OCI-LY1 (cell line): ENCODE data around the gene CREM.

Experiments
- H2AFZ ChIP-seq: fragments of 200-600 bp; sonication (generic), shearing (Covaris generic); 2 replicates; pipeline ENCODE4 v1.6.0; 2014; ENCODE audit warnings: antibody characterized with exemption, mild to moderate bottlenecking, low read length
- H3F3A ChIP-seq: fragments of 200-600 bp; sonication (generic), shearing (Covaris generic); 2 replicates; pipeline ENCODE4 v1.6.0; 2014; ENCODE audit warnings: mild to moderate bottlenecking, antibody characterized with exemption, low read length, moderate library complexity; ENCODE audit not compliant: insufficient read depth
- H3K27ac ChIP-seq: fragments of 200-600 bp; sonication (generic); 2 replicates; pipeline ENCODE4 v1.5.1; 2014; ENCODE audit warnings: low read length, mixed run types, mild to moderate bottlenecking, low read depth; ENCODE audit not compliant: poor library complexity, severe bottlenecking
- H3K27me3 ChIP-seq: fragments of 200-600 bp; sonication (generic); 2 replicates; pipeline ENCODE4 v1.6.0; 2014; ENCODE audit warnings: antibody characterized with exemption, mild to moderate bottlenecking, low read length, moderate library complexity; ENCODE audit not compliant: insufficient read depth
- H3K36me3 ChIP-seq: fragments of 200-600 bp; sonication (generic); 2 replicates; pipeline ENCODE4 v1.6.1; 2014; ENCODE audit warnings: mild to moderate bottlenecking, antibody characterized with exemption, low read length, moderate library complexity, mixed read lengths; ENCODE audit not compliant: insufficient read depth
- H3K4me1 ChIP-seq: fragments of 200-600 bp; sonication (generic); 2 replicates; pipeline ENCODE4 v1.5.1; 2014; ENCODE audit warnings: mild to moderate bottlenecking, low read length, moderate library complexity; ENCODE audit not compliant: insufficient read depth, severe bottlenecking
- H3K4me2 ChIP-seq: fragments of 200-600 bp; sonication (generic), shearing (Covaris generic); 2 replicates; pipeline ENCODE4 v1.6.1; 2014; ENCODE audit warnings: low read length
- H3K4me3 ChIP-seq: fragments of 200-600 bp; sonication (generic); 2 replicates; pipeline ENCODE4 v1.5.1; 2014; ENCODE audit warnings: low read length, low read depth, mild to moderate bottlenecking, mixed read lengths; ENCODE audit not compliant: poor library complexity, severe bottlenecking
- H3K79me2 ChIP-seq: fragments of 200-600 bp; shearing (Covaris generic); 2 replicates; pipeline ENCODE4 v1.6.1; 2016; ENCODE audit warnings: mixed run types, low read length, mixed read lengths; ENCODE audit not compliant: insufficient read depth
- H3K9ac ChIP-seq: fragments of 200-600 bp; sonication (generic), shearing (Covaris generic); 2 replicates; pipeline ENCODE4 v1.6.1; 2014; ENCODE audit warnings: mild to moderate bottlenecking, low read length, mixed read lengths
- H3K9me2 ChIP-seq: fragments of 200-600 bp; sonication (generic), shearing (Covaris generic); 2 replicates; pipeline ENCODE4 v1.6.1; 2014; ENCODE audit warnings: low read depth, mild to moderate bottlenecking, low read length, mixed read lengths
- H3K9me3 ChIP-seq: fragments of 200-600 bp; shearing (Covaris generic); 2 replicates; pipeline ENCODE4 v1.6.1; 2014; ENCODE audit warnings: low read length, mixed read lengths
- H4K20me1 ChIP-seq: fragments of 200-600 bp; sonication (generic), shearing (Covaris generic); 2 replicates; pipeline ENCODE4 v1.6.0; 2016; ENCODE audit warnings: mild to moderate bottlenecking, low read length; ENCODE audit not compliant: insufficient read depth
- CTCF ChIP-seq: fragments of 200-600 bp; sonication (generic), shearing (Covaris generic); IDR thresholded peaks from 2 replicates; pipeline ENCODE4 v1.5.1; 2017; ENCODE audit warnings: mild to moderate bottlenecking, antibody characterized with exemption, low read length, moderate library complexity, mixed read lengths
- EZH2 ChIP-seq: fragments of 200-600 bp; sonication (generic), shearing (Covaris generic); IDR thresholded peaks from 2 replicates; pipeline ENCODE4 v1.8.0; 2017; ENCODE audit warnings: borderline replicate concordance, mixed run types, mild to moderate bottlenecking, antibody characterized with exemption, low read length, moderate library complexity, mixed read lengths

The CREM gene

DNA sequence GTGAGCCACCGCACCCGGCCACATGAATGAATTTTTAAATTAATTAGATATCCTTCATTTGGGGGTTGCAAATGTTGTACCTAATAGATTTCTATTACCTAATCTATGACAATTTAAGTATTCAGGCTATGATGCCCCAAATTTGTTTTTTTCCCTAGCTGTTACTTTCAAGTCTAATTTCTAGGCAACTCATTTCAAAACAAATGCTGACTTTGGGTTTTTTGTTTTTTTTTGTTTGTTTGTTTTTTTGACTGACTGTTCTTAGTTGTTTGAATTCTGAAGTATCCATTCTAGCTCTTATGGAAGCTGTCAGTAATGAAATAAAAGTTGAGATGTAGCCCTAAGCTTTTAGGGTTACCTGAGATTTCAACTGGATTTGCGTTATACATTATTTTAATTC is 62.3 kb downstream of the CREM start:
- Histone ChIP-seq H2AFZ (no peak overlapping the region), H3K4me1 (peaks cover 9% of the 10 kb centered on the region), H4K20me1 (no peaks in the 10 kb centered on the region), H3K27me3 (no peaks in the 10 kb centered on the region), H3K4me3 (no peak overlapping the region), H3K79me2 (no peaks in the 10 kb centered on the region), H3K9me2 (no peaks in the 10 kb centered on the region), H3K36me3 (no peaks in the 10 kb centered on the region), H3F3A (0 out of 2 replicates have a peak, but pooled peaks cover 4% of the 10 kb centered on the region), H3K27ac (no peak overlapping the region), H3K9ac (no peak overlapping the region), H3K4me2 (no peak overlapping the region), H3K9me3 (no peaks in the 10 kb centered on the region)
- TF ChIP-seq CTCF: no peak
- TF ChIP-seq EZH2: no peak

DNA sequence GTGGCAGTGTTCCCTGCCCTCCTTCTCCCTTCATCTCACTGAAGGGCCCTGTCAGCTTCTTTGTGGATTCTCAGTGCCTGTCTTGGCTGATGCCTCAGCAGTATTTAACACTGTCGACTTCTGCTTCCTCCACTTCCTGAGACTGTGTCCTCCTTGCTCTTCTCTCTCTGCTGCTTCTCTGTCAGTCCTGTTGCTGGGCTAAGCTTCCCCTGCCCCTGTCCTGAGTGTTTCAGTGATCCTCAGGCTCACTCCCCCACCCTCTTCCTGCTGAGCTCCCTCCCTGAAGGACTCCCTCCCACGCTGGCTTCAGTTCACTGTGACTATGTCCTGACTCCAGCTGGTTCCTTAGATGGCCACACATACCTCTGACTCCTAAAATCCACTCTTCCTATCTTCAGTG is 64.9 kb downstream of the CREM start:
- H3K27me3 ChIP-seq: no peaks in the 10 kb centered on the region
- H3K4me3 ChIP-seq: no peak overlapping the region
- H3K79me2 ChIP-seq: no peaks in the 10 kb centered on the region
- H4K20me1 ChIP-seq: no peaks in the 10 kb centered on the region
- H3K4me1 ChIP-seq: peaks cover 18% of the 10 kb centered on the region
- H3K9me2 ChIP-seq: no peaks in the 10 kb centered on the region
- no peak overlapping the region for H3K27ac ChIP-seq
- TF ChIP-seq CTCF: no peak
- no peak for TF ChIP-seq EZH2
- no peak overlapping the region for H3K9ac ChIP-seq
- no peaks in the 10 kb centered on the region for H3K9me3 ChIP-seq
- no peaks in the 10 kb centered on the region for H3K36me3 ChIP-seq
- H2AFZ ChIP-seq: no peak overlapping the region
- H3K4me2 ChIP-seq: no peak overlapping the region
- H3F3A ChIP-seq: no peaks in the 10 kb centered on the region

GRCh38 chr10:35192645-35193249 is 66.1 kb downstream of the CREM start:
- Histone ChIP-seq H3K4me3 (no peak overlapping the region), H3K9me2 (no peaks in the 10 kb centered on the region), H3K36me3 (no peaks in the 10 kb centered on the region), H2AFZ (no peak overlapping the region), H3K27ac (no peak overlapping the region), H3K79me2 (no peaks in the 10 kb centered on the region), H3K9ac (no peak overlapping the region), H3K4me1 (peaks cover 23% of the 10 kb centered on the region), H3K4me2 (no peak overlapping the region), H4K20me1 (no peaks in the 10 kb centered on the region), H3F3A (no peaks in the 10 kb centered on the region), H3K27me3 (no peaks in the 10 kb centered on the region), H3K9me3 (no peaks in the 10 kb centered on the region)
- TF ChIP-seq EZH2 (no peak), CTCF (no peak)
